ENCODE results near the gene MIPEP.

MIPEP gene

GRCh38 chr13:23771956-23772355, 117.2 kb downstream of the MIPEP start:
- TF ChIP-seq CTCF (IDR thresholded peaks at IDR 0.05; ENCODE audit: low read depth, low read length) = no peak
- no peak for DNase-seq (ENCODE audit: extremely low read depth, low read depth)

GRCh38 chr13:23771552-23771951, 117.6 kb downstream of the MIPEP start:
- no peak for DNase-seq (ENCODE audit: extremely low read depth, low read depth)
- no peak for TF ChIP-seq CTCF (IDR thresholded peaks at IDR 0.05; ENCODE audit: low read depth, low read length)

GRCh38 chr13:23770973-23771372, 118.2 kb downstream of the MIPEP start:
- TF ChIP-seq CTCF (IDR thresholded peaks at IDR 0.05; ENCODE audit: low read depth, low read length) = no peak
- no peak for DNase-seq (ENCODE audit: extremely low read depth, low read depth)

- DNase-seq (ENCODE audit: extremely low read depth, low read depth) = no peak
- no peak for TF ChIP-seq CTCF (IDR thresholded peaks at IDR 0.05; ENCODE audit: low read depth, low read length)
Measured at GRCh38 chr13:23770428-23770827, 118.8 kb downstream of the MIPEP start.

GRCh38 chr13:23769401-23769800, 119.8 kb downstream of the MIPEP start:
- TF ChIP-seq CTCF (IDR thresholded peaks at IDR 0.05; ENCODE audit: low read depth, low read length) = no peak

GRCh38 chr13:23767838-23768237, 121.4 kb downstream of the MIPEP start:
- TF ChIP-seq CTCF (IDR thresholded peaks at IDR 0.05; ENCODE audit: low read depth, low read length) = no peak
- no peak for DNase-seq (ENCODE audit: extremely low read depth, low read depth)

More at GRCh38 chr13:23769401-23769800, 119.8 kb downstream of the MIPEP start:
- DNase-seq (ENCODE audit: extremely low read depth, low read depth) = no peak

- TF ChIP-seq CTCF (IDR thresholded peaks at IDR 0.05; ENCODE audit: low read depth, low read length) = no peak
- no peak for DNase-seq (ENCODE audit: extremely low read depth, low read depth)
Measured at GRCh38 chr13:23766939-23767338, 122.3 kb downstream of the MIPEP start.
